Measurements from ENCODE around the gene VTI1A.

GRCh38 chr10:112593023-112593422, 146.0 kb downstream of the VTI1A start:
- no peak for TF ChIP-seq CTCF (IDR thresholded peaks at IDR 0.05; ENCODE audit: low read depth, low read length, missing input control)
- no peak for TF ChIP-seq ZBTB33 (IDR thresholded peaks at IDR 0.05)
- TF ChIP-seq ATF3 (IDR thresholded peaks at IDR 0.05), result no peak
- TF ChIP-seq TAF1 (conservative IDR thresholded peaks at IDR 0.05), result no peak
- TF ChIP-seq FOXA1 (IDR thresholded peaks at IDR 0.05), result no peak

Measured in liver (tissue), 3 donors.